HepG2 (cell line): ENCODE results near the gene SLC6A7. TPM values are rescaled to one million over a fixed set of nuclear protein-coding genes. Genes with fewer than 3 reads are reported as not detected.

Experiments used
- CHD4 ChIP-seq: fragments of 200-600 bp; sonication (generic); IDR thresholded peaks from 2 replicates; pipeline ENCODE4 v1.7.0; 2017; ENCODE audit warnings: mild to moderate bottlenecking, low read length, borderline replicate concordance
- DNMT3B ChIP-seq: conservative IDR thresholded peaks from 2 replicates; pipeline ENCODE4 v1.6.1; 2016; ENCODE audit warnings: missing biosample characterization, control low read depth
- ELF1 ChIP-seq: sonication (generic); formaldehyde crosslinking; IDR thresholded peaks from 2 replicates; pipeline ENCODE4 v1.4.0; 2020; ENCODE audit warnings: missing genetic modification reagents
- FOXK2 ChIP-seq: fragments of 450-650 bp; IDR thresholded peaks from 2 replicates; pipeline ENCODE4 v1.6.1; 2016
- IRX3 ChIP-seq: sonication (generic); formaldehyde crosslinking; IDR thresholded peaks from 2 replicates; pipeline ENCODE4 v1.8.1; 2023; ENCODE audit warnings: mild to moderate bottlenecking, low read depth, missing genetic modification reagents, borderline replicate concordance
- NONO ChIP-seq, 2 experiments: fragments of 450-650 bp in 1 of 2; sonication (generic) in 1 of 2; formaldehyde crosslinking in 1 of 2; IDR thresholded peaks in 1 of 2; conservative IDR thresholded peaks in 1 of 2; 2 replicates each; pipeline versions ENCODE4 v1.6.1 to v1.8.0; 2017 to 2022; ENCODE audit warnings: mild to moderate bottlenecking in 1 of 2, missing genetic modification reagents in 1 of 2, moderate library complexity in 1 of 2
- SP2 ChIP-seq: sonication (generic); formaldehyde crosslinking; IDR thresholded peaks from 2 replicates; pipeline ENCODE4 v1.5.1; 2020; ENCODE audit warnings: mild to moderate bottlenecking, missing genetic modification reagents
- SSRP1 ChIP-seq: IDR thresholded peaks from 2 replicates; pipeline ENCODE4 v1.6.1; 2016; ENCODE audit warnings: control low read depth
- TP53 ChIP-seq: sonication (generic); formaldehyde crosslinking; conservative IDR thresholded peaks from 2 replicates; pipeline ENCODE4 v1.4.0; 2020; ENCODE audit warnings: missing genetic modification reagents
- ZNF33A ChIP-seq: sonication (generic); formaldehyde crosslinking; IDR thresholded peaks from 2 replicates; pipeline ENCODE4 v1.5.1; 2020; ENCODE audit warnings: missing genetic modification reagents, mild to moderate bottlenecking, moderate library complexity, borderline replicate concordance
- ZNF577 ChIP-seq: sonication (generic); formaldehyde crosslinking; IDR thresholded peaks from 2 replicates; pipeline ENCODE4 v1.4.0; 2020; ENCODE audit warnings: mild to moderate bottlenecking, low read depth, missing genetic modification reagents, borderline replicate concordance
- ZNF792 ChIP-seq: IDR thresholded peaks from 2 replicates; pipeline ENCODE4 v1.6.1; 2016
- polyA plus RNA-seq, 8 experiments: library from polyadenylated mRNA; depleted of rRNA in 3 of 8; stranded (reverse) in 7 of 8; unstranded in 1 of 8; fragments of >200 nt; fragmentation: Illumina TruSeq in 4 of 8; extraction: Trizol in 4 of 8; gene quantifications; 2 replicates each; pipeline versions ENCODE4 v1.2.1 to v1.2.3, GENCODE V29; 2011 to 2016; ENCODE audit warnings: low read depth in 4 of 8, missing spikeins in 1 of 8, mixed read lengths in 1 of 8; ENCODE audit not compliant: insufficient read depth in 1 of 8
- total RNA-seq, 5 experiments: library from RNA; depleted of rRNA; stranded (reverse); fragments of >200 nt; fragmentation: Illumina TruSeq; extraction: Trizol; gene quantifications; 2 replicates each; pipeline ENCODE4 v1.2.3, GENCODE V29; 2016; ENCODE audit warnings: low read depth in 1 of 5
- TF ChIP-seq, protein P1 (sequence below): sonication (generic); formaldehyde crosslinking; conservative IDR thresholded peaks from 2 replicates; pipeline ENCODE4 v1.8.0; 2022; ENCODE audit warnings: missing genetic modification reagents
- TF ChIP-seq, protein P2 (sequence below): IDR thresholded peaks from 2 replicates; pipeline ENCODE4 v1.6.1; 2016; ENCODE audit warnings: control low read depth

The SLC6A7 gene
- total and polyA plus RNA-seq, 2 of the 13 experiments (the other 11 are each of a cell fraction or from before 2014, with no cell fraction given) = not detected

DNA sequence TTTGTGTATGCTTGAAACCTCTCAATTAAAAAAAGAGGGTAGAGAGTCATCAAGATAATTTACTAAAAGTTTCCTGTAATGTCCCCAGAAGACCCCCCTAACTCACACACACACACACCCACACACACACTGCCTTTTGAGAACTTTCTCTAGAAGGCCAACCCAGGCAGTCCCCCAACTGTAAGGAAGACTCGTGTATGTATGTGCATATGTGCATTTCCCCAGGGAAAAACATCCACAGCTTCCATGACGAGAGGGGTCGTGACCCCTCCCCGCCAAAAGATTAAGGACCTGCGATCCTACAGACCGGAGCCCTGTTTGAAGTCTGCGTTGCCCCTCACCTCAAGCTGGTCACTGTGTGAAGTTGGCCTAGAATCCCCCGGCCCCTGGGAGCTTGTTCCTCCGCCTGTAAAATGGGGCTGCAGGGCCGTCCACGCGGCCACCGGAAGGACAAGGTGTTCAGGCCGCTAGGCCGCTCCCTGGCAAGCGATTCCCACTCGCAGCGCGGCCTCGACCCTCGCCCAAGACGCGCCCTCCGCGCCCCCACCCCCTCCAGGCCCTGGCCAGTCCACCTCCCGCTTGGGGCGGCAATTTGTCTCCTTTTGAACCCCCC is 23.7 kb upstream of the SLC6A7 start (continued):
- TF ChIP-seq, protein P1, sequence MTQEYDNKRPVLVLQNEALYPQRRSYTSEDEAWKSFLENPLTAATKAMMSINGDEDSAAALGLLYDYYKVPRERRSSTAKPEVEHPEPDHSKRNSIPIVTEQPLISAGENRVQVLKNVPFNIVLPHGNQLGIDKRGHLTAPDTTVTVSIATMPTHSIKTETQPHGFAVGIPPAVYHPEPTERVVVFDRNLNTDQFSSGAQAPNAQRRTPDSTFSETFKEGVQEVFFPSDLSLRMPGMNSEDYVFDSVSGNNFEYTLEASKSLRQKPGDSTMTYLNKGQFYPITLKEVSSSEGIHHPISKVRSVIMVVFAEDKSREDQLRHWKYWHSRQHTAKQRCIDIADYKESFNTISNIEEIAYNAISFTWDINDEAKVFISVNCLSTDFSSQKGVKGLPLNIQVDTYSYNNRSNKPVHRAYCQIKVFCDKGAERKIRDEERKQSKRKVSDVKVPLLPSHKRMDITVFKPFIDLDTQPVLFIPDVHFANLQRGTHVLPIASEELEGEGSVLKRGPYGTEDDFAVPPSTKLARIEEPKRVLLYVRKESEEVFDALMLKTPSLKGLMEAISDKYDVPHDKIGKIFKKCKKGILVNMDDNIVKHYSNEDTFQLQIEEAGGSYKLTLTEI = no peak
- no peak for TF ChIP-seq TP53
- no peak for TF ChIP-seq FOXK2
- TF ChIP-seq NONO (IDR thresholded peaks at IDR 0.05) = no peak
- no peak for TF ChIP-seq NONO (CRISPR knock-in tag; conservative IDR thresholded peaks at IDR 0.05)
- TF ChIP-seq SSRP1 (CRISPR knock-in tag) = no peak
- no peak for TF ChIP-seq ZNF792 (CRISPR knock-in tag)
- no peak for TF ChIP-seq ZNF577
- no peak for TF ChIP-seq SP2 (CRISPR knock-in tag)
- no peak for TF ChIP-seq ELF1 (CRISPR knock-in tag)
- TF ChIP-seq, protein P2, sequence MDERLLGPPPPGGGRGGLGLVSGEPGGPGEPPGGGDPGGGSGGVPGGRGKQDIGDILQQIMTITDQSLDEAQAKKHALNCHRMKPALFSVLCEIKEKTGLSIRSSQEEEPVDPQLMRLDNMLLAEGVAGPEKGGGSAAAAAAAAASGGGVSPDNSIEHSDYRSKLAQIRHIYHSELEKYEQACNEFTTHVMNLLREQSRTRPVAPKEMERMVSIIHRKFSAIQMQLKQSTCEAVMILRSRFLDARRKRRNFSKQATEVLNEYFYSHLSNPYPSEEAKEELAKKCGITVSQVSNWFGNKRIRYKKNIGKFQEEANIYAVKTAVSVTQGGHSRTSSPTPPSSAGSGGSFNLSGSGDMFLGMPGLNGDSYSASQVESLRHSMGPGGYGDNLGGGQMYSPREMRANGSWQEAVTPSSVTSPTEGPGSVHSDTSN (CRISPR knock-in tag) = no peak
- no peak for TF ChIP-seq ZNF33A (CRISPR knock-in tag)
- no peak for TF ChIP-seq DNMT3B (CRISPR knock-in tag)
- TF ChIP-seq CHD4 = no peak
- TF ChIP-seq IRX3 (CRISPR knock-in tag) = no peak
- TF ChIP-seq, all 625 proteins: peak for 0
